GM12878 (cell line): Measurements from ENCODE around the gene SYT3. TPM values are rescaled to one million over a fixed set of nuclear protein-coding genes. Genes with fewer than 3 reads are reported as not detected.
A peak's percentile ranks its signal among the peaks of the same experiment; 100 is the strongest.

Source experiments
- ATAC-seq: fragments of 200-7000 bp; cut with Tn5 transposase; 3 replicates; pipeline ENCODE4 v1.9.1; 2020; ENCODE audit warnings: mild to moderate bottlenecking, moderate library complexity
- BruUV-seq: library from RNA; stranded (reverse); fragments of 400-500 nt; replicated peaks from 2 replicates; lab custom pipeline; 2021; lab: Mats Ljungman, UMichigan
- CTCF ChIA-PET: fragments of 300-600 bp; sonication (Branson Sonifier 250); formaldehyde crosslinking; extraction: SDS; loops from one replicate; lab custom pipeline; 2021; ENCODE audit warnings: inconsistent platforms; lab: Yijun Ruan, JAX
- POLR2A ChIA-PET: fragments of 350-600 bp; formaldehyde crosslinking; extraction: SDS; loops from one replicate; lab custom pipeline; 2021; ENCODE audit warnings: inconsistent platforms; lab: Charles Lee
- RAD21 ChIA-PET: fragments of 300-600 bp; sonication (Branson Sonifier 250); formaldehyde crosslinking; loops from one replicate; lab custom pipeline; 2023; ENCODE audit warnings: antibody characterized with exemption; ENCODE audit not compliant: unreplicated experiment; lab: Charles Lee
- SMC1A ChIA-PET: fragments of 300-600 bp; sonication (Branson Sonifier 250); formaldehyde crosslinking; loops from one replicate; lab custom pipeline; 2023; ENCODE audit not compliant: unreplicated experiment, uncharacterized antibody; lab: Charles Lee
- DNase-seq: peaks from one replicate; pipeline ENCODE4 v3.0.0-alpha.2; 2011; ENCODE audit warnings: low read depth, low spot score
- FAIRE-seq: peaks from 3 replicates; lab custom pipeline; 2011; peaks lifted over from hg19 to GRCh38; lab: Jason Lieb, UNC
- H2AFZ ChIP-seq: 2 replicates; pipeline ENCODE4 v1.6.0; 2011; ENCODE audit warnings: low read depth, low read length, control low read depth; ENCODE audit not compliant: control insufficient read depth
- H3K27ac ChIP-seq: 2 replicates; pipeline ENCODE4 v1.5.1; 2011; ENCODE audit warnings: control low read depth; ENCODE audit not compliant: control insufficient read depth, insufficient read depth
- H3K27me3 ChIP-seq, 2 experiments: replicated peaks in 1 of 2; 2 replicates each; pipeline versions ENCODE4 v1.6.0 to v1.6.1; 2011; ENCODE audit warnings: low read length in 1 of 2; ENCODE audit not compliant: control insufficient read depth in 2 of 2, insufficient read depth in 2 of 2
- H3K36me3 ChIP-seq, 2 experiments: 2 replicates each; pipeline ENCODE4 v1.5.1; 2011; ENCODE audit warnings: low read length in 1 of 2; ENCODE audit not compliant: control insufficient read depth in 2 of 2, insufficient read depth in 2 of 2
- H3K4me1 ChIP-seq: 2 replicates; pipeline ENCODE4 v1.6.1; 2011; ENCODE audit warnings: mild to moderate bottlenecking, low read length, moderate library complexity, mixed read lengths; ENCODE audit not compliant: control insufficient read depth, insufficient read depth
- H3K4me2 ChIP-seq: 2 replicates; pipeline ENCODE4 v1.6.0; 2011; ENCODE audit warnings: control low read depth; ENCODE audit not compliant: control insufficient read depth, insufficient read depth
- H3K4me3 ChIP-seq: fragments of 200-600 bp; sonication (generic); 2 replicates; pipeline ENCODE4 v1.5.1; 2016
- H3K79me2 ChIP-seq: 2 replicates; pipeline ENCODE4 v1.6.0; 2011; ENCODE audit warnings: low read length; ENCODE audit not compliant: control insufficient read depth, insufficient read depth
- H3K9ac ChIP-seq: 2 replicates; pipeline ENCODE4 v1.8.0; 2011; ENCODE audit warnings: low read length, control low read depth, mixed read lengths; ENCODE audit not compliant: control insufficient read depth, insufficient read depth
- H3K9me3 ChIP-seq: replicated peaks from 3 replicates; pipeline ENCODE4 v1.5.1; 2011; ENCODE audit warnings: mild to moderate bottlenecking, low read length; ENCODE audit not compliant: control insufficient read depth, insufficient read depth
- H4K20me1 ChIP-seq: 2 replicates; pipeline ENCODE4 v1.6.0; 2011; ENCODE audit not compliant: control insufficient read depth, insufficient read depth
- HCFC1 ChIP-seq: fragments of 150-350 bp; IDR thresholded peaks from 2 replicates; pipeline ENCODE4 v1.6.1; 2014; ENCODE audit warnings: low read length
- HDAC2 ChIP-seq: fragments of 200-600 bp; sonication (generic); IDR thresholded peaks from 2 replicates; pipeline ENCODE4 v1.6.1; 2017
- IKZF1 ChIP-seq: fragments of 450-650 bp; conservative IDR thresholded peaks from 2 replicates; pipeline ENCODE4 v1.6.1; 2017; ENCODE audit warnings: antibody characterized with exemption, mild to moderate bottlenecking
- IKZF2 ChIP-seq, 2 experiments: fragments of 450-650 bp; IDR thresholded peaks; 2 replicates each; pipeline ENCODE4 v1.6.1; 2017; ENCODE audit warnings: mild to moderate bottlenecking in 2 of 2, moderate library complexity in 2 of 2
- KAT2A ChIP-seq: conservative IDR thresholded peaks from 2 replicates; pipeline ENCODE4 v1.6.1; 2011; ENCODE audit warnings: low read depth, low read length; ENCODE audit not compliant: control insufficient read depth
- MYC ChIP-seq: IDR thresholded peaks from 2 replicates; pipeline ENCODE4 v1.6.1; 2011; ENCODE audit warnings: mild to moderate bottlenecking, low read length, moderate library complexity, inconsistent platforms; ENCODE audit not compliant: insufficient read depth, insufficient replicate concordance, insufficient read length, severe bottlenecking
- NFXL1 ChIP-seq: fragments of 450-650 bp; IDR thresholded peaks from 2 replicates; pipeline ENCODE4 v1.6.1; 2017; ENCODE audit warnings: antibody characterized with exemption, mild to moderate bottlenecking, borderline replicate concordance
- NFYB ChIP-seq: IDR thresholded peaks from 2 replicates; pipeline ENCODE4 v1.6.1; 2011; ENCODE audit warnings: low read depth, mild to moderate bottlenecking, low read length, improper control_type of control experiment, moderate library complexity; ENCODE audit not compliant: insufficient read depth
- PML ChIP-seq: IDR thresholded peaks from 2 replicates; pipeline ENCODE4 v1.6.1; 2012; ENCODE audit warnings: low read length, inconsistent platforms
- SIX5 ChIP-seq: IDR thresholded peaks from 2 replicates; pipeline ENCODE4 v1.6.1; 2011; ENCODE audit warnings: mild to moderate bottlenecking, low read depth, low read length, moderate library complexity; ENCODE audit not compliant: severe bottlenecking
- YY1 ChIP-seq: IDR thresholded peaks from 2 replicates; pipeline ENCODE4 v1.6.1; 2011; ENCODE audit warnings: low read depth, mild to moderate bottlenecking, low read length
- ZNF217 ChIP-seq: fragments of 450-650 bp; IDR thresholded peaks from 2 replicates; pipeline ENCODE4 v1.6.1; 2017; ENCODE audit warnings: antibody characterized with exemption, mild to moderate bottlenecking
- WGBS: methylation state at CpG from one replicate; pipeline ENCODE4 v1.1.6; 2016; ENCODE audit warnings: low lambda C conversion rate; ENCODE audit not compliant: insufficient replicate concordance, insufficient coverage; ENCODE audit errors: missing lambda C conversion rate; 5-methylcytosine and 5-hydroxymethylcytosine counted together
- in situ Hi-C: fragments of 300-500 bp; cut with MboI; formaldehyde crosslinking; loops from 9 replicates; pipeline ENCODE4 v1.14.3; 2018; ENCODE audit warnings: mixed read lengths
- intact Hi-C: fragments of 100-400 bp; cut with micrococcal nuclease; formaldehyde crosslinking; loops from one replicate; pipeline ENCODE4 v1.14.2; 2022; ENCODE audit not compliant: unreplicated experiment
- polyA plus RNA-seq, 11 experiments: library from polyadenylated mRNA; depleted of rRNA in 4 of 11; unstranded in 6 of 11; stranded (reverse) in 5 of 11; fragments of >200 nt; fragmentation: Nextera tagmentation in 4 of 11; fragmentation: Illumina TruSeq in 1 of 11; extraction: Ambion mirVana in 4 of 11; extraction: Trizol in 1 of 11; gene quantifications; 1 replicate in 1 of 11; 2 replicates in 10 of 11; pipeline versions ENCODE4 v1.2.1 to v1.2.3, GENCODE V29; 2011 to 2016; ENCODE audit warnings: inconsistent platforms in 2 of 11, missing spikeins in 2 of 11, low read depth in 1 of 11
- total RNA-seq, 4 experiments: library from RNA; depleted of rRNA in 3 of 4; stranded (reverse); fragments of >200 nt in 3 of 4; fragmentation: Illumina TruSeq in 1 of 4; extraction: Trizol in 1 of 4; gene quantifications; 2 replicates each; pipeline versions ENCODE4 v1.2.1 to v1.2.3, GENCODE V29; 2013 to 2021

SYT3 gene
- total and polyA plus RNA-seq, 10 of the 15 experiments (the other 5 are each of a cell fraction or from before 2014, with no cell fraction given), result 0.05 to 0.18 TPM; not detected in 8

DNA sequence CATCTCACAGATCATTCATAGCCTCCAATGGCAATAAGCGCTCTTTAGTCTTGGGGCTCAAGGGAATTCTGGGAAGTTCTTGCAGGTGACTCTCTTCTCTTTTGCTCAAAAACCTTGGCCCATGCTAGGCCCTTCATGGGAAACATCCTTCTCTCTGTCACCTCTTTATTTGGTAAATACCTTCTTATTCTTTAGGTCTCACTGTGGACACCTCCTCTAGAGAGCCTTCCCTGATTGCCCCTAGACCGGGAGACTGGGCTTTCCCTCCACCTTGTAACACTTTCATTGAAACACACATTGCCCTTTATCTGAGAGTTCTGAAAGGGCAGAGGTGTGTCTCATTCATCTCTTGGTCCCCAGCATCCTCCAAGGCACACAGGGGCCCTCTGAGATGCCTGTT lies 11.5 kb upstream of the SYT3 start (continued):
- TF ChIP-seq HDAC2 (no peak), NFXL1 (no peak), IKZF2 (IDR thresholded peaks at IDR 0.05) (no peak), PML (no peak)

DNA sequence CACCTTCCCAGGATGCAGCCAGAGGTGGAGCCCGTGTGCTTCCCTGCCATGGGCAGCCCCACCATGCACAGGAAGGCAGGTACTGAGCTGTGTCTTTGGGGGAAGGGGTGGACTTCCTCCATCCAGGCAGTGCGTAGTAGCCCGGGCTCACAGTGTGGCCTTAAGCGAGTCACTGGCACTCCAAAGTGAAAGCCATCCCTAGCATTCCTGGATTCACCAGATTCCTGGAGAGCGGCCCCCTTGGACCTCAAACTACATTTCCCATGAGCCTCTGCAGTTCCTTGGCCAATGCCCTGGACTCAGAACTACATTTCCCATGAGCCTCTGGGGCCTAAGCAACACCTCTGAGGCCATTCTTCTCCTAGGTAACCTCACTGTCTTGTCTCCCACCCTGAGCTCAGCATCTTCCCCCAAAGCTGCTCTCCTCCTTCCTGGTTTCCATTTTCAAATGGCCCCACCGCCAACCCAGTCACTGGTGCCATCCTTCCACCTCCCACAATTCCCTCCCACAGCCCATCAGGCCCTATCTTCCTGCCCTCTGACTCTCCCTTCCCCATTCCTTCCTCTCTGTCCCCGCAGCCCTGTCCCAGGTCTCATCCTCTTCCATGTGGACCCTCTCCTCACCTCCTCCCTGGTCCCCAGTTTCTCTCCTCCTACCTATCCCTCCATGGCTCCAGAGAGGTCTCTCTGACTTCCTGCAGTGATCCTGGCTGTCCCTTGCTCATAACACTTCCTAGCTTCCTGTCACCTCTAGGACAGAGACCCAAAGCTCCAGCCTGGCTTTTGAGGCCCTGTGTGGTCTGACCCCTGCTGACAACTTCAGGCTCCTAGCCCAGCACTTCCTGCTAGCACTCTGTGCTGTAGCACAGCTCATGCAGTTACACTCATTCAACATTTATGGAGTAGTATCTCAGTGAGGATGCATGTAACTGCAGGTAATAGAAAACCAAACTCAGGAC lies 10.0 kb upstream of the SYT3 start, which contains the start of gene C19orf81:
Gene C19orf81 (plus strand): TSS at position 13 of the 959 bp plus-strand sequence. CDS start 0 bp downstream, at position 13.
- ChIA-PET CTCF (no interaction called here), SMC1A (no interaction called here), RAD21 (no interaction called here), POLR2A (no interaction called here)
- 3% methylated on average over 7 of the region's 7 CpGs for WGBS
- Histone ChIP-seq H4K20me1 (no peaks in the 10 kb centered on the region), H3K27ac (no peak within 1 kb of the TSS), H3K79me2 (no peaks in the 10 kb centered on the region), H3K27me3 (no peaks in the 10 kb centered on the region; a peak in 1 of 4 replicates), H3K36me3 (no peaks in the 10 kb centered on the region), H3K9me3 (no peaks in the 10 kb centered on the region), H3K4me2 (no peak within 1 kb of the TSS), H3K9ac (no peak within 1 kb of the TSS), H3K4me3 (no peak within 1 kb of the TSS), H2AFZ (peak within 1 kb of the TSS; percentile 29; the same call in 1 of the 2 replicates), H3K4me1 (no peaks in the 10 kb centered on the region)
- FAIRE-seq (no peak), DNase-seq (no peak), ATAC-seq (peak; percentile 50)
- in situ Hi-C loops (no loop called here), intact Hi-C loops (no loop called here)
- TF ChIP-seq YY1 (peak; percentile 53; the same call in 1 of the 2 replicates), KAT2A (no peak), SIX5 (peak; percentile 82), HCFC1 (peak; percentile 82), ZNF217 (no peak), IKZF1 (peak; percentile 49), NFYB (peak; percentile 15; the same call in 1 of the 2 replicates), MYC (no peak)
- BruUV-seq, result no TSS peak
